ENCODE measurements around the gene CHKB. TPM values are rescaled to one million over a fixed set of nuclear protein-coding genes. Genes with fewer than 3 reads are reported as not detected.

CHKB gene
- total RNA-seq, 4 donors from 2014 or later: 74.8 to 232 (median 86.1) TPM

GRCh38 chr22:50595189-50595588 lies 12.5 kb upstream of the CHKB start:
- WGBS, 2 donors (ENCODE audit: low coverage in 1 of 2): 84 to 85% methylated on average over 3 of the region's 3 CpGs
- no peak overlapping the region for H3K4me3 ChIP-seq
- H3K9me3 ChIP-seq: no peaks in the 10 kb centered on the region
- TF ChIP-seq POLR2A (IDR thresholded peaks at IDR 0.05) (no peak), EP300 (IDR thresholded peaks at IDR 0.05; ENCODE audit: low read depth) (no peak), POLR2AphosphoS5 (IDR thresholded peaks at IDR 0.05) (no peak)
- TF ChIP-seq, protein P1, sequence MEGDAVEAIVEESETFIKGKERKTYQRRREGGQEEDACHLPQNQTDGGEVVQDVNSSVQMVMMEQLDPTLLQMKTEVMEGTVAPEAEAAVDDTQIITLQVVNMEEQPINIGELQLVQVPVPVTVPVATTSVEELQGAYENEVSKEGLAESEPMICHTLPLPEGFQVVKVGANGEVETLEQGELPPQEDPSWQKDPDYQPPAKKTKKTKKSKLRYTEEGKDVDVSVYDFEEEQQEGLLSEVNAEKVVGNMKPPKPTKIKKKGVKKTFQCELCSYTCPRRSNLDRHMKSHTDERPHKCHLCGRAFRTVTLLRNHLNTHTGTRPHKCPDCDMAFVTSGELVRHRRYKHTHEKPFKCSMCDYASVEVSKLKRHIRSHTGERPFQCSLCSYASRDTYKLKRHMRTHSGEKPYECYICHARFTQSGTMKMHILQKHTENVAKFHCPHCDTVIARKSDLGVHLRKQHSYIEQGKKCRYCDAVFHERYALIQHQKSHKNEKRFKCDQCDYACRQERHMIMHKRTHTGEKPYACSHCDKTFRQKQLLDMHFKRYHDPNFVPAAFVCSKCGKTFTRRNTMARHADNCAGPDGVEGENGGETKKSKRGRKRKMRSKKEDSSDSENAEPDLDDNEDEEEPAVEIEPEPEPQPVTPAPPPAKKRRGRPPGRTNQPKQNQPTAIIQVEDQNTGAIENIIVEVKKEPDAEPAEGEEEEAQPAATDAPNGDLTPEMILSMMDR (IDR thresholded peaks at IDR 0.05): no peak
- H3K36me3 ChIP-seq: no peaks in the 10 kb centered on the region
- H3K4me1 ChIP-seq: peaks cover 0 to 5% (median 4%) of the 10 kb centered on the region in 4 donors
- intact Hi-C loops (cut with DNase I; ENCODE audit: low total_unique reads) (no loop called here), in situ Hi-C loops (cut with MboI; ENCODE audit: low pct_ligation_motif_present in 1 of 4, low pct_unique_long_range_greater_than_20kb in 1 of 4, low sequenced_read_pairs in 3 of 4) (no loop called here)
- no peak for DNase-seq
- peaks cover 23% of the 10 kb centered on the region for H3K27me3 ChIP-seq
- no peak overlapping the region for H3K27ac ChIP-seq

- WGBS, 2 donors (ENCODE audit: low coverage in 1 of 2): 93% methylated on average over 5 of the region's 5 CpGs; no CpG with 5 or more reads in 1 of the 2 donors
- intact Hi-C loops (cut with DNase I; ENCODE audit: low total_unique reads) (no loop called here), in situ Hi-C loops (cut with MboI; ENCODE audit: low pct_ligation_motif_present in 1 of 4, low pct_unique_long_range_greater_than_20kb in 1 of 4, low sequenced_read_pairs in 3 of 4) (no loop called here)
- Histone ChIP-seq H3K9me3 (no peaks in the 10 kb centered on the region), H3K27me3 (no peaks in the 10 kb centered on the region), H3K36me3 (no peaks in the 10 kb centered on the region), H3K4me3 (no peak overlapping the region), H3K4me1 (peaks cover 0 to 7% (median 6%) of the 10 kb centered on the region in 4 donors), H3K27ac (no peak overlapping the region)
- no peak for DNase-seq
- no peak for TF ChIP-seq POLR2AphosphoS5 (IDR thresholded peaks at IDR 0.05)
- TF ChIP-seq EP300 (IDR thresholded peaks at IDR 0.05; ENCODE audit: low read depth): no peak
- TF ChIP-seq POLR2A (IDR thresholded peaks at IDR 0.05): no peak
Measured at GRCh38 chr22:50587407-50587806, 4.8 kb upstream of the CHKB start.

- no peak for DNase-seq
- H3K27ac ChIP-seq: no peak overlapping the region
- 72 to 80% methylated on average over 5 of the region's 5 CpGs for WGBS, 2 donors (ENCODE audit: low coverage in 1 of 2)
- no peaks in the 10 kb centered on the region for H3K36me3 ChIP-seq
- in situ Hi-C loops (cut with MboI; ENCODE audit: low pct_ligation_motif_present in 1 of 4, low pct_unique_long_range_greater_than_20kb in 1 of 4, low sequenced_read_pairs in 3 of 4): no loop called here
- TF ChIP-seq, protein P1 (IDR thresholded peaks at IDR 0.05): no peak
- TF ChIP-seq POLR2AphosphoS5 (IDR thresholded peaks at IDR 0.05) (no peak), POLR2A (IDR thresholded peaks at IDR 0.05) (no peak), EP300 (IDR thresholded peaks at IDR 0.05; ENCODE audit: low read depth) (no peak)
- no peaks in the 10 kb centered on the region for H3K27me3 ChIP-seq
- intact Hi-C loops (cut with DNase I; ENCODE audit: low total_unique reads): no loop called here
- peaks cover 5 to 14% (median 12%) of the 10 kb centered on the region in 4 donors for H3K4me1 ChIP-seq
- H3K4me3 ChIP-seq: no peak overlapping the region
- H3K9me3 ChIP-seq: no peaks in the 10 kb centered on the region
Measured at GRCh38 chr22:50586416-50586815, 3.8 kb upstream of the CHKB start.

DNA sequence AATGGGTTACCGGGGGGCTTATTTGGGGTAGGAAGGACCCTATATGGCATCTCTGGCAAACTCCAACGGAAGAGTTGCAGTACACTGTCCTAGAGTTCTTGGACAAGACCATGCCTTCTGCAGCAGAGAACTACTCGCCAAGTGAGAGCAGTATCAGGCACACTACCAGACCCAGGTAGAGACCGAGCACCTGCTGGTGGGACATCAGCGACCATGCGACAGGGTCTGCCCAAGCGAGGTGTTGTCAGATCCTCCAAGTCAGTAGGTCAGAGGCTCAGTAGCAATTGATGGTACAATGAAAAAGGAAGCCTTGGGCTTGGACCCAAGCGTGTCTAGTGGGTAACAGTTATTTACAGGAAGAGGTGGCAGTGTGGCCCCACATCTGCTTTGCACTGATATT lies 3.1 kb upstream of the CHKB start:
- H3K9me3 ChIP-seq: no peaks in the 10 kb centered on the region
- intact Hi-C loops (cut with DNase I; ENCODE audit: low total_unique reads): no loop called here
- H3K4me3 ChIP-seq: no peak overlapping the region
- TF ChIP-seq POLR2A (IDR thresholded peaks at IDR 0.05): no peak
- TF ChIP-seq, protein P1 (IDR thresholded peaks at IDR 0.05): no peak
- TF ChIP-seq POLR2AphosphoS5 (IDR thresholded peaks at IDR 0.05): no peak
- TF ChIP-seq EP300 (IDR thresholded peaks at IDR 0.05; ENCODE audit: low read depth): no peak
- no peak overlapping the region for H3K27ac ChIP-seq
- no peak for DNase-seq
- in situ Hi-C loops (cut with MboI; ENCODE audit: low pct_ligation_motif_present in 1 of 4, low pct_unique_long_range_greater_than_20kb in 1 of 4, low sequenced_read_pairs in 3 of 4): no loop called here
- 80 to 94% methylated on average over 1 to 8 of the region's 8 CpGs for WGBS, 2 donors (ENCODE audit: low coverage in 1 of 2)
- H3K4me1 ChIP-seq: peaks cover 9 to 20% (median 16%) of the 10 kb centered on the region in 4 donors
- H3K27me3 ChIP-seq: no peaks in the 10 kb centered on the region
- H3K36me3 ChIP-seq: no peaks in the 10 kb centered on the region

DNA sequence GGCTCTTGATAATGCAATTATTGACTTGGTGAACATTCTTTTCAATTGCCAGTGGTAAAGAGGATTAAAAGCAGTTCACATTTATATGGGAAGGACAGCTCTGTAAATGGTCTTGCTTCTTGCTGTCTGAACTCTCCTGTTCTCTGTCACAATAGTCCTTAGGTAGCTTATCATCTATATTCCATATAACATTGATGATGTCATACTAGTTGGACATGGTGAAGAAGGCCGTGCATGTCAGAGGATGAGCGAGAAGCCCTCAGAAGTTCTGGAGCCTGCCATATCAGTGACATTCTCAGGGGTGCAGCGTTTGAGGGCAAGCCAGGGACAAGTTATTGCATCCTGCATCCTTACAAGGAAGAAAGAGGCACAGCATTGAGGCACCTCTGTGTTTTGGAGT lies 2.6 kb upstream of the CHKB start:
- intact Hi-C loops (cut with DNase I; ENCODE audit: low total_unique reads): no loop called here
- in situ Hi-C loops (cut with MboI; ENCODE audit: low pct_ligation_motif_present in 1 of 4, low pct_unique_long_range_greater_than_20kb in 1 of 4, low sequenced_read_pairs in 3 of 4): no loop called here
- 92% methylated on average over 2 to 3 of the region's 3 CpGs for WGBS, 2 donors (ENCODE audit: low coverage in 1 of 2)
- Histone ChIP-seq H3K9me3 (no peaks in the 10 kb centered on the region), H3K27ac (no peak overlapping the region), H3K4me3 (no peak overlapping the region), H3K36me3 (no peaks in the 10 kb centered on the region), H3K4me1 (peaks cover 9 to 20% (median 16%) of the 10 kb centered on the region in 4 donors), H3K27me3 (no peaks in the 10 kb centered on the region)
- TF ChIP-seq POLR2AphosphoS5 (IDR thresholded peaks at IDR 0.05) (no peak), EP300 (IDR thresholded peaks at IDR 0.05; ENCODE audit: low read depth) (no peak), POLR2A (IDR thresholded peaks at IDR 0.05) (no peak)
- TF ChIP-seq, protein P1 (IDR thresholded peaks at IDR 0.05): no peak
- DNase-seq: no peak

Data from transverse colon (tissue), 4 donors.